ENCODE measurements around the gene TRIP13.
A peak's percentile ranks its signal among the peaks of the same experiment; 100 is the strongest.

The TRIP13 gene

GRCh38 chr5:854966-855743, 37.5 kb upstream of the TRIP13 start:
- ATAC-seq = no peak

DNA sequence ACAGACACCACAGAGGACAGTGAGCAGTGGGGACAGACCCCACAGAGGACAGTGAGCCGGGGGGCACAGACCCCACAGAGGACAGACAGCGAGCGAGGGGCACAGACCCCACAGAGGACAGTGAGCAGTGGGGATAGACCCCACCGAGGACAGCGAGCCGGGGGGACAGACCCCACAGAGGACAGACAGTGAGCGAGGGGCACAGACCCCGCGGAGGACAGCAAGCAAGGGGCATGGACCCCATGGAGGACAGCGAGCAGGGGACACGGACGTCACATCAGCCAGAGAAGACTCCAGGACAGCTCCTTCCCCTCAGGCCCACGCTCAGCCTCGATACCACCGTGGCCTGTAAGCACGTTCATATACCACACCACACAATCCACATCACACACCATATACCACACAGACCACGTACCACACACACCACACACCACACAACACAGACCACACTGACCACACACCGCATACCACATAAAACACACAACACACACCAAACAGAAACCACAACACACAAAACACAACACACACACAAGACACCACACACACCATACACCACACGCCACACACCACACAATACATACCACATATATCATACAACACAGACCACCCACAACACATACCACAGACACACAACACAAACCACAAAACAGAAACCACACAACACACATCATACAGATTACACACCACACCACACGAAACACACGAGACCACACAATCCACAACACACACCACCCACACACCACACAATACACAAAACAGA, 36.7 kb upstream of the TRIP13 start:
- peak in 1 of 2 donors; percentile 44 for ATAC-seq

DNA sequence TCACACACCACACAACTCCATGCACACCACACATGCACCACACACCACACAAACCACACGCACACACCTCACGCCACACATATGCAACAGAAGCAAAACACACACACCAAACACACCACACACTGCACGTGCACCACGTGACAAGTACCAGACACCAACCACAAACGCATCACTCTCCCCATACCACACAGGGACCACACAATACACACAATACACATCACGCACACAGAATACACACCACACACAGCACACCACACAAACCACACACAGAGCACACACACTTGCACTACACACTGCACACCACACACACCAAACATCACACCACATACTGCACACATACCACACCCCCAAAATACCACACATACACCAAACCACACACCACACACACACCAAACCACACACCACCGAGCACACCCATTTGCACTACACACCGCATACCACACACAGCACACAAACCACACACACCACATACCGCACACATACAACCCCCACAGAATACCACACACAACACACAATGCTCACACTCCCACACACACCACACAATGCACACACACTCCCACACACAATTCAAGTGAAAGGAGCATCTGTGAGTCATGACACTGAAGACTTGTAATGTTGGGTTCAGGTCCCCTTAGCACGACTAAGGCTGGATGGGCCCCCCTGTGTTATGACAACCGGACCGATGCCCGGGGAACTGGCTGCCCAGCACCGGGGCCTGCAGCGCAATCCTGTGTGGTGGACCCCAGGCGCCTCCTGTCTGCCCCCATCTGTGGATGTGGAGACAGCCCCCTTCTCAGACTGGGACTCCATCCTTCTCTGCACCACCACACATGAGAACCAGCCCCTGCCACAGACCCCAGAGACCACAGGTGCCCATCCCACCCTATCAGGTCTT, 35.9 kb upstream of the TRIP13 start:
- ATAC-seq = peak; percentile 16 to 22

GRCh38 chr5:858726-859125, 34.0 kb upstream of the TRIP13 start:
- no peak for ATAC-seq

DNA sequence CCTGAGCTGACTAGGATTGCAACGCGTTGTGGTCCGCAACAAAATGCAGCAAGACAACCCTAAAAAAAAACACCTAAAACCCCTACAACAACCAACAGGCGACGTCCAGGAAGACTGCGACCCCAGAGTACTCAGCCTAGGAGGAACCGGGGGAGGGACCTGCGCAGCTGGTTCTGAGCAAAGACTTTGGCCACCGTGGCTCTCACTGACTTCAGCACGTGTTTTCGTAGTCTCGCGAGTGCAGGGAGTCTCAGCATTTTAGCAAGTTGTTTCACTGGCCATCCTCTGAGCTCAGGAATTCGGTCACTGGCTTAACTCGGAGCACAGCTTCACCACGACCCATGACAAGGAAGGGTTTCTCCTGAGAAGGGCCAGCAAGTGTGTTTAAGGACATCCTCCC, 33.3 kb upstream of the TRIP13 start:
- no peak for ATAC-seq

GRCh38 chr5:859798-860296, 32.8 kb upstream of the TRIP13 start:
- no peak for ATAC-seq

- no peak for ATAC-seq
Measured at GRCh38 chr5:860506-861150, 32.1 kb upstream of the TRIP13 start.

DNA sequence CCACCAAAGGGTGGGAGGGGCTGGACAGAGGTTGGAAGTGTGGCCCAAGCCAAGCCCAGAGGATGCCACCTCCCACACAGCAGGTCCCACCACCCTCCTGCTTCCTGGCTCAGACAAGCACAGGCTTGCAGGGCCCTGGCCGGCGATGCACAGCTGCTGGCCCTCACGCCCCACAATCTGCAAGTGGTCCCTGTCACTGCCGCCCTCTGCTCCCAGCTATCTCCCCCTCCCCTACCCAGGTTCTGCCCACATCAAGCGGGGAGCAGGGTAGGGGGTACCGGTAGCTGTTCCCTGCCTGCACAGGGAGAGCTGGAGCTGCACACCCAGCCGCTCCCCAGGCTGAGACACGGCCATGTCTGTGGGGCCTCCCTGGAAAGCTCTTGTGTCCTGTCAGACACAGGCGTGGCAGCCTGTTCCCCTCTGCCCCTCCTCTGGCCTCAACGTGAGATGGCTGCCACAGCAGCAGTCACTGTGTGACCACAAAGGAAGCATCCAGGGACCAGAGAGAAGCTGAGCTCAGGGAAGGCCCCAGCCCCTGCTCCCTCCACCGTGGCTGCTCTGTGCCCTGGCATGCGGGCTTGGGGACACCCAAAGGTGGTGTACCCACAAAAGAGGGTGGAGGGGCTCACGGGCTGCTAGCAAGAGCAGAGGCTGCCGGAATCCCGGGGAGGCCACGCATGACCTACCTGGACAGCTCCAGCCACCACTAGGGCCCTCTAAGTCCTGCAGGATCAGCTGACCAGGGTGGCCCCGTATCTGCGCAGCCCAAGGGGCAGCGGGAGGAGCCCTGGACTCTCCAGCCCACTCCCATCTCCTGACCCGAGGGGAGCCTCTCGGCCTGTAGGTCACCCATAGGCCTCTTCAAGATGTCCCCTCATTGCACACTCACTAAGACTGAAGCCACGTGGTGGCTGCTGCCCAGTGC, 31.0 kb upstream of the TRIP13 start:
- ATAC-seq = no peak

DNA sequence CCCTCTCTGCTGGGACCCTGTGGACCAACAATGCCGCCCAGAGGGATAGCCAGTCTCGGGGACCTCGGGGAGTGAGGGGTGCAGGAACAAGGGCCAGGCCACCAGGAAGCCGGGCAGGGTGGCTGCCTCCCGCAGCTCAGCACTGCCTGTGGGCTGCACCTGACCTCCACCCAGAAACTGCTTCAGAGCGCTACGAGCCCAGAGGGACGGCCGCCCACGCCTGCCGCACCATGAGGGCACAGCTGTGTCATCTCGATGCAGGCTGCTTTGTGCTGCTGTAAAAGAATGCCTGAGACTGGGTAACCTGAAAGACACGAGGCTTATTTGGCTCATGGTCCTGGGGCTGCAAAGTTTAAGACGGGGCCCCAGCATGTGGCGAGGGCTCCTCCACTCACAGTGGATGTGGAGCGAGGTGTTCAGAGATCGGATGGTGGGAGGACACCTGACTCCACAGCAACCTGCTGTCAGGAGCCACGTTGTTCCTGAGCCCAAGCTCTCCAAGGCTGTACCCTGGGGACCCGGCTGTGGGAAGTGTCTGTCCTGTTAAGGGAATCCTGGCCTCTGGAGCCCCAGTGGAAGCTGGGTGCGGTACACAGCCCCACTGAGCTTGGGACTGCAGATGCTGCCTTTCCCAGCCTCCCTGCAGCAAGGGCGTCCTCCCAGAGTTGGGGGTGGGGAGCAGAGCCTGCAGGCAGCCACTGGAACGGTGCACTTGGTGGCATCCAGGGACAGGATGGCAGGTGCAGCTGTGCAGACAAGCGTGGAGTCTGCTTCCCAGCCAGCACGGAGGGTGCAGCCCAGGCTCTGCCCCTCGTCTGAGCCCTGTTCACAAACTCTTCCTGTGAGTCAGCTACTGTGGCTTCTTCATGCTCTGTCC, 30.1 kb upstream of the TRIP13 start:
- no peak for ATAC-seq

DNA sequence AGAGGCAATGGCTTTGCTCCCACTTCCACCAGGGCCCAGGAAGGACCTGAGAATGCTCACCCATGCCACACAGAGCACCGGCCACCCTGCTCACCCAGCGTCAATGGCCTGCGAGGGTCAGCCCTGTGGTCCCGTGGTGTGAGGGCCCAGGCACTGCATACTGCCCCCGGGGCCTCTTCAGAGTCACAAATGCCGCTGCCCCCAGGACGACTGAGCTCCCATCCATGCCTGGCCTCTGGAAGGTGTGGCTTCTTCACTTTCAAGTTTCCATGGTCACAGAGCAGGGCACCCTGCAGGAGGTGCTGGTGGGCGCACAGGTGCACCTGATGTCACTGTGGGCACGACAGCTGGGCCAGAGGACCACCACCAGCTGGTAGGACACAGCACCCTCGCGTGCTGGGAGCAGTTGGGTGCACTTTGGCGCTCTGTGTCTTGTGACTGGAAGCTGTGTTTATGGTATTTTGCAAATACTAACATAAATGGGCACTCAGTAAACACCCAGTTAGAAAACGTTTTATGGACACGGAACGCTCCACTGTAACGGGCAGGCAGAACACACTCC, 29.4 kb upstream of the TRIP13 start:
- no peak for ATAC-seq

- no peak for ATAC-seq
Measured at GRCh38 chr5:864492-865167, 28.1 kb upstream of the TRIP13 start.

GRCh38 chr5:865168-865521, 27.5 kb upstream of the TRIP13 start:
- ATAC-seq = no peak

DNA sequence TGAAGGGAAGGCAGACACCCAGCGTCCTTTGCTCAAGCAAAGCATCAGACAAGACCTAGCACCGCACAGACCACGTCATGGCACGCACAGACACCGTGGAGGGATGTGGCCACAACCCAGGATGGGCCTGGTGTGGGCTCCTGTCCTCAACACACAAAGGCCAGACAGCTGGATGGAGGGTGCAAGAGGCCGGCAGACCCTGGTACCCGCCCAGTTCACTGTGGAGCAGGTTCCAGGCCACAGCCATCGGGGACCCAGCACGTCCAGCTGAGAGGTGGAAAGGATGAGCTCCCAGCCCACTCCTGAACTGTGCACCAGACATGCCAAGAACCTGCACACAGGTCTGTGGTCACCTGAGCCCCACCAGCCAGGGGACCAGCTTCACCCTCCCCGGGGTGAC, 26.9 kb upstream of the TRIP13 start:
- ATAC-seq = no peak

DNA sequence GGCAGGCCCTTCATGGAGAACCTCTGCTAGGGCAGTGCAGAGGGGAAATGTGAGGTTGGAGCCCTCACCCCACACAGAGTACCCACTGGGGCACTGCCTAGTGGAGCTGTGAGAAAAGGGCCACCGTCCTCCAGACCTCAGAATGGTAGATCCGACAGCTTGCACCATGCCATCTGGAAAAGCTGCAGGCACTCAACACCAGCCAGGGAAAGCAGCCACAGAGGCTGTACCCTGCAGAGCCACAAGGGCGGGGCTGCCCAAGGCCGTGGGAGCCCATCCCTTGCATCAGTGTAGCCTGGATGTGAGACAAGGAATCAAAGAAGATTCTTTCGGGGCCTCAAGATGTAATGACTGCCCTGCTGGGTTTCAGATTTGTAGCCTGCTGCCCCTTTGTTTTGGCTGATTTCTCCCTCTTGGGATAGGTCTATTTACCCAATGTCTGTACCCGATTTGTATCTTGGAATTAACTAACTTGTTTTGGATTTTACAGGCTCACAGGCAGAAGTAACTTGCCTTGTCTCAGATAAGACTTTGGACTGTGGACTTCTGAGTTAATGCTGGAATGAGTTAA, 25.3 kb upstream of the TRIP13 start:
- no peak for ATAC-seq

- no peak for ATAC-seq
Measured at GRCh38 chr5:868428-869135, 24.1 kb upstream of the TRIP13 start.

GRCh38 chr5:870956-871355, 21.7 kb upstream of the TRIP13 start:
- no peak for ATAC-seq

DNA sequence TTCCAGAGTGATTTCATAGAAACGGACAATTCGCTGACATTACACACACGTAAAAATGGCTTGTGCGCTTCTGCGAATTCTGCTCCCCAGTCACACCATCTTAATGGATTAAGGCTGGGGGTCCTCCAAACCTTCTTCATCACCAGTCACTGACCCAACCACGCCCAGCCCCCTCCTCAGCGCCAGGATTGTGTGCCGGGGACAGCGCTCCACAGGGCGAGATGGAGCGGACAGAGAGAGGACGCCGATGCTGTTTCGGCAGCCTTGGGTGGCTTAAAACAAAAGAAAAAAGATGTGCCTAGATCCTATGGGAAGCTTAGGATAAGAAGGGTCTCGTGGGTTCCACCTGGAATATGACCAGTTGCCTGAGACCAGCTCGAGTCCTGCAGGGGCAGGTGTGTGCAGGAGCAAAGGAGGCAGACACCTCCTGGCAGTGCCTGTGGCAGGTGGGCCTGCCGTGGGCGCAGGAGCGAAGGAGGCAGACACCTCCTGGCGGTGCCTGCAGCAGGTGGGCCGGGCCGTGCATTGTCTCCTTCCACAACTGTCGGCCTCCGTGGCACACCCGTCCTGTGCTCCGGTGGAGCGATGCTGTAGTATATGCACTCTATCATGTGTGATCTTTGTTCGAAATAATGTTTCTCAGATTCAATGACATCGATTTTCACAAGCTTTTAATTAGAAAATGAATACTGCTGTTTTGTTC, 20.9 kb upstream of the TRIP13 start:
- no peak for ATAC-seq

GRCh38 chr5:872301-872700, 20.4 kb upstream of the TRIP13 start:
- no peak for ATAC-seq
